Ishikawa (cell line): ENCODE results near the gene LRRC8C.

Experiments
- RAD21 ChIP-seq: IDR thresholded peaks from 2 replicates; pipeline ENCODE4 v1.6.1; 2012; ENCODE audit warnings: low read depth
- ZBTB7A ChIP-seq: IDR thresholded peaks from 2 replicates; pipeline ENCODE4 v1.6.1; 2012; ENCODE audit warnings: low read depth

GRCh38 chr1:89687254-89687653 is 54.3 kb downstream of the LRRC8C start:
- no peak for TF ChIP-seq ZBTB7A
- TF ChIP-seq RAD21 = no peak
